ENCODE results near the gene DDB1. TPM values are rescaled to one million over a fixed set of nuclear protein-coding genes. Genes with fewer than 3 reads are reported as not detected.

DDB1 gene
- polyA plus RNA-seq, 1 donor from 2014 or later = 203 TPM

DNA sequence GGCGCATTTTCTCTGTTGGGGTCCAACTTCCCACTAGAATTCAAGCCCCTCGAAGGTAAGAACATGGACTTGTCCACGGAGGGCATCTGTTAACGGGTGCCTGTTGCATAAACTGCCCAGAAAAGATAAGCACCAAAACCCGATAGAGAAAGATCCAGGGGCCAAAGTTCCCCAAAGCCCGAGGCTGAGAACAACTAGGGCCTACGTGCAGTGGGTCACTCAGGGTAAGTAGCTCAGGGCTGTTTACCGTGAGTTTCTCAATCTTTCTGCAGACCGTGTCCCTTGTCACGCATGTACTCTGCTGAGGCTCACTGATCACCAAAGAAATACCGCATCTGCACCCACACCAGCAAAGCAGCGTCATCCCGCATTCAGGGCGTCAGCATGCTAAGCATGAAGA lies 67.5 kb downstream of the DDB1 start:
- no peak overlapping the region for H2AFZ ChIP-seq (ENCODE audit: low read depth, low read length)
- H3K27me3 ChIP-seq (ENCODE audit: insufficient read depth, low read depth, low read length) = no peaks in the 10 kb centered on the region
- no peaks in the 10 kb centered on the region for H3K36me3 ChIP-seq (ENCODE audit: insufficient read depth, low read length)
- H3K4me3 ChIP-seq (ENCODE audit: low read length) = no peak overlapping the region
- no peak overlapping the region for H3K4me2 ChIP-seq (ENCODE audit: low read length)
- H3K27ac ChIP-seq (ENCODE audit: low read length) = no peak overlapping the region
- TF ChIP-seq SMC3 (conservative IDR thresholded peaks at IDR 0.05; ENCODE audit: poor library complexity) (no peak), EP300 (conservative IDR thresholded peaks at IDR 0.05; ENCODE audit: poor library complexity, severe bottlenecking) (no peak), TAF1 (IDR thresholded peaks at IDR 0.05; ENCODE audit: low read depth) (no peak), CTCF (IDR thresholded peaks at IDR 0.05; ENCODE audit: poor library complexity, severe bottlenecking) (no peak), POLR2AphosphoS5 (IDR thresholded peaks at IDR 0.05) (no peak), MXI1 (conservative IDR thresholded peaks at IDR 0.05; ENCODE audit: poor library complexity, severe bottlenecking) (no peak), RAD21 (conservative IDR thresholded peaks at IDR 0.05) (no peak), EZH2 (IDR thresholded peaks at IDR 0.05; ENCODE audit: borderline replicate concordance, insufficient read depth, low read length, poor library complexity, severe bottlenecking) (no peak), REST (IDR thresholded peaks at IDR 0.05; ENCODE audit: borderline replicate concordance) (no peak)
- H4K20me1 ChIP-seq (ENCODE audit: insufficient read depth) = no peaks in the 10 kb centered on the region
- no peaks in the 10 kb centered on the region for H3K9me3 ChIP-seq (ENCODE audit: low read length)
- no peak overlapping the region for H3K9ac ChIP-seq (ENCODE audit: low read length)
- no peaks in the 10 kb centered on the region for H3F3A ChIP-seq (ENCODE audit: insufficient read depth, low read length, poor library complexity, severe bottlenecking)
- no peaks in the 10 kb centered on the region for H3K79me2 ChIP-seq (replicated peaks; ENCODE audit: insufficient read depth, low read length)
- no peaks in the 10 kb centered on the region for H3K9me2 ChIP-seq (ENCODE audit: insufficient read depth, low read length)

DNA sequence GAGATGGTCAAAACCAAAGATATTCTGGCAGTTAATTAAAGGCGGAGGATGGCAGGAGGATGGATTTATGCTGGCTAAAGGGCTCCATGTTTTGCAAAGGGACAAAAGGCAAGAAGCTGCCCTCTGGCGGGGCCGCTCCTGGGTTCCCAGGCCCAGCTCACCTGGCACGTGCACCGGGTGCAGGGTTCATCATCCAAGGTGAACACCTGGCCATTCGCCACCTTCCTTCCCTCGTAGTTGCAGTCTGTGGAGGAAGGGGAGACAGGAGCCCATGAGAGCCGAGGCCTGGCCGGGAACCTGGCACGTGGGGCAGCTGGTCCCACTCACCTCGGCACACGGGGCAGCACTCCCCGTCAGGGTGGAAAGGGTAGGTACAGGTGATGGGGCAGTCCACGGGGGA lies 68.1 kb downstream of the DDB1 start:
- Histone ChIP-seq H3K4me3 (ENCODE audit: low read length) (no peak overlapping the region), H3K79me2 (replicated peaks; ENCODE audit: insufficient read depth, low read length) (no peaks in the 10 kb centered on the region), H3K27ac (ENCODE audit: low read length) (no peak overlapping the region), H3K4me2 (ENCODE audit: low read length) (no peak overlapping the region), H3F3A (ENCODE audit: insufficient read depth, low read length, poor library complexity, severe bottlenecking) (no peaks in the 10 kb centered on the region), H2AFZ (ENCODE audit: low read depth, low read length) (no peak overlapping the region), H4K20me1 (ENCODE audit: insufficient read depth) (no peaks in the 10 kb centered on the region), H3K27me3 (ENCODE audit: insufficient read depth, low read depth, low read length) (no peaks in the 10 kb centered on the region), H3K36me3 (ENCODE audit: insufficient read depth, low read length) (no peaks in the 10 kb centered on the region), H3K9me3 (ENCODE audit: low read length) (no peaks in the 10 kb centered on the region), H3K9ac (ENCODE audit: low read length) (no peak overlapping the region), H3K9me2 (ENCODE audit: insufficient read depth, low read length) (no peaks in the 10 kb centered on the region)
- no peak for TF ChIP-seq REST (IDR thresholded peaks at IDR 0.05; ENCODE audit: borderline replicate concordance)
- TF ChIP-seq TAF1 (IDR thresholded peaks at IDR 0.05; ENCODE audit: low read depth) = no peak
- TF ChIP-seq MXI1 (conservative IDR thresholded peaks at IDR 0.05; ENCODE audit: poor library complexity, severe bottlenecking) = no peak
- no peak for TF ChIP-seq CTCF (IDR thresholded peaks at IDR 0.05; ENCODE audit: poor library complexity, severe bottlenecking)

All from neural cell (in vitro differentiated cells).